IPS DF 4.7 (cell line): ENCODE measurements around the gene RAD51AP2.

Source experiments
- DNase-seq: peaks from one replicate; pipeline ENCODE4 v3.0.0-alpha.2; 2013; ENCODE audit warnings: low spot score; ENCODE audit errors: extremely low read depth

RAD51AP2 gene

DNA sequence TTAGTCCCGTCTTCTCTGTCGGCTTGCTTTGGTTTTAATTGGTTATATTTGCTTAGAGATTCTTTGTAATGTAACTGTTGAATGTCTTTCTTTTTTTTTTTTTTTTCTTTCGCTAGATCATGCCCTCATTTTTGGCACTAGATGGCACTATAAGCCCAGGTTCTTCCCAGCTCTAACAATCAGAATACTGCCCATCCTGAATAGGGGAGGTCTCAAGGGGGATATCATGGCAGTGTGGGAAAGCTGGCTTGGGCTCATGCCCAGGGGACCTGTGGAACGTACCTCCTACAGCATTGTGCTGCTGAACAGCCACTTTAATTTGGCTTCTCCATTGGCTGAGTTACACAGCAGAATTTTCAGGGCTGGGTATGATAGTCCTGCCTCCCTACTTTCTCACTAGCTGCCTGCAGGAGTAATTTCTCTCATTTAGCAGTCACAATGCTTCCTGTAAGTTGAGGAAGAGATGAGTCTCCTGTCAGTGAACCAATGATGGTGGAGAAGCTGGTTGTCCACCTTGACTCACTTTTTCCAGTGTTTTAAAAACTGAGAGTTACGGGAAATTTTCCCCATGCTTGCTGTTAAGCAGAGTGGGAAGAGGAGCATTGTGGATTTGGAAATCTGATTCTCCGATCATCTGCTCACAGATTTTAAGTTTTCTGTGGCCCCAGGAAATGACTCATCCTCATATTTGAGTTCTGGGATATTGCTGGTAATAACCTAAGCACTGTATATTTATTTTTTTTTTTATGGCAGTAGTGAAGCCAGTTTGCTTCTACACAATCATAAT lies 47.2 kb downstream of the RAD51AP2 start:
- peak; percentile 56 for DNase-seq

DNA sequence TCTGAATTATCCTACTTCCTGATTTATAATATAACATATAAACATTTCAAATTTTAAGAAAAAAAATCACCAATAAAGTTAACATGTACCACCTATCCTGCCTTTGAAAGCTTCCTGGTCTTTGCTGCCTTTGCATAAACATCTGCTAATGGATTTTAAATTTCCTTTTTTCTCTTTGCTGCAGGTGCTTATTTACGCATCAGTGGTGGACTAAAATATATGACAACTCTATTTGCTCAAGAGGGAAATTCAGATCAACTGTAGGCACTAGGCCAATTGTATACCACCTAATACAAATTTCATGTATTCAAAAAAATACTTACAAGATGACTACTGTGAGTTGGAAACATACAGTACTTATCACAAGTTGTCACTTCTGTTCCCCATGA lies 57.2 kb downstream of the RAD51AP2 start:
- no peak for DNase-seq
